ENCODE results near the gene DMD.

The DMD gene

GRCh38 chrX:31136144-31136611, 2075.2 kb downstream of the DMD start:
- TF ChIP-seq POLR2AphosphoS5 (IDR thresholded peaks at IDR 0.05; ENCODE audit: low read depth, low read length) (no peak), FOXP2 (optimal IDR thresholded peaks at IDR 0.05; ENCODE audit: borderline replicate concordance, extremely low read depth, extremely low read length, insufficient read depth) (no peak), REST (IDR thresholded peaks at IDR 0.05; ENCODE audit: insufficient read depth in 1 of 2, low read depth in 2 of 2, low read length in 2 of 2) (no peak), SIN3A (IDR thresholded peaks at IDR 0.05; ENCODE audit: borderline replicate concordance, insufficient read depth, low read length) (no peak), TAF1 (IDR thresholded peaks at IDR 0.05; ENCODE audit: borderline replicate concordance, insufficient read depth, low read length) (no peak)

- TF ChIP-seq SIN3A (IDR thresholded peaks at IDR 0.05; ENCODE audit: borderline replicate concordance, insufficient read depth, low read length) (no peak), REST (IDR thresholded peaks at IDR 0.05; ENCODE audit: insufficient read depth in 1 of 2, low read depth in 2 of 2, low read length in 2 of 2) (no peak), TAF1 (IDR thresholded peaks at IDR 0.05; ENCODE audit: borderline replicate concordance, insufficient read depth, low read length) (no peak), FOXP2 (optimal IDR thresholded peaks at IDR 0.05; ENCODE audit: borderline replicate concordance, extremely low read depth, extremely low read length, insufficient read depth) (no peak), POLR2AphosphoS5 (IDR thresholded peaks at IDR 0.05; ENCODE audit: low read depth, low read length) (no peak)
Measured at GRCh38 chrX:31132821-31133241, 2078.5 kb downstream of the DMD start.

- no peak for TF ChIP-seq TAF1 (IDR thresholded peaks at IDR 0.05; ENCODE audit: borderline replicate concordance, insufficient read depth, low read length)
- no peak for TF ChIP-seq FOXP2 (optimal IDR thresholded peaks at IDR 0.05; ENCODE audit: borderline replicate concordance, extremely low read depth, extremely low read length, insufficient read depth)
- TF ChIP-seq POLR2AphosphoS5 (IDR thresholded peaks at IDR 0.05; ENCODE audit: low read depth, low read length), result no peak
- TF ChIP-seq SIN3A (IDR thresholded peaks at IDR 0.05; ENCODE audit: borderline replicate concordance, insufficient read depth, low read length), result no peak
- TF ChIP-seq REST (IDR thresholded peaks at IDR 0.05; ENCODE audit: insufficient read depth in 1 of 2, low read depth in 2 of 2, low read length in 2 of 2), result no peak
Measured at GRCh38 chrX:31130457-31131220, 2080.7 kb downstream of the DMD start.

- TF ChIP-seq SIN3A (IDR thresholded peaks at IDR 0.05; ENCODE audit: borderline replicate concordance, insufficient read depth, low read length), result no peak
- TF ChIP-seq TAF1 (IDR thresholded peaks at IDR 0.05; ENCODE audit: borderline replicate concordance, insufficient read depth, low read length), result no peak
- TF ChIP-seq POLR2AphosphoS5 (IDR thresholded peaks at IDR 0.05; ENCODE audit: low read depth, low read length), result no peak
- no peak for TF ChIP-seq FOXP2 (optimal IDR thresholded peaks at IDR 0.05; ENCODE audit: borderline replicate concordance, extremely low read depth, extremely low read length, insufficient read depth)
- TF ChIP-seq REST (IDR thresholded peaks at IDR 0.05; ENCODE audit: insufficient read depth in 1 of 2, low read depth in 2 of 2, low read length in 2 of 2), result no peak
Measured at GRCh38 chrX:31128855-31129254, 2082.5 kb downstream of the DMD start.
